A375 (cell line): ENCODE results near the gene SLC37A1. TPM values are rescaled to one million over a fixed set of nuclear protein-coding genes. Genes with fewer than 3 reads are reported as not detected.

Experiments used
- total RNA-seq: library from RNA; depleted of rRNA; stranded (reverse); fragments of >200 nt; shearing (Covaris generic); gene quantifications from 2 replicates; pipeline ENCODE4 v1.2.3, GENCODE V29; 2014; rRNA removed

SLC37A1 gene
- 2.3 and 3.3 TPM in 2 replicates for total RNA-seq

GRCh38 chr21:42513151-42513984 lies at the start of gene SLC37A1:
SLC37A1 (plus strand) TSS chr21:42513852; CDS start chr21:42518455, 4,603 bp downstream.

GRCh38 chr21:42496120-42496838 lies 17.4 kb upstream of the SLC37A1 start, which contains the start of gene RSPH1:
RSPH1 (minus strand) TSS chr21:42496224; CDS start chr21:42496186, 38 bp downstream.

Other genes with a start within 250 kb of the SLC37A1 start
- gene TFF3, start 198.4 kb upstream of the SLC37A1 start, total RNA-seq = 0.40 and 2.5 TPM in 2 replicates
- 2.3 and 2.8 TPM in 2 replicates for gene TFF2, start 162.9 kb upstream of the SLC37A1 start, total RNA-seq
- not detected in 2 replicates for gene TFF1, start 147.3 kb upstream of the SLC37A1 start, total RNA-seq
- 0.45 and 0.79 TPM in 2 replicates for gene TMPRSS3, start 117.8 kb upstream of the SLC37A1 start, total RNA-seq
- not detected in 2 replicates for gene UBASH3A, start 110.0 kb upstream of the SLC37A1 start, total RNA-seq
- gene RSPH1, start 17.6 kb upstream of the SLC37A1 start, total RNA-seq = 0.08 and 0.11 TPM in 2 replicates
- gene PDE9A, start 139.8 kb downstream of the SLC37A1 start, total RNA-seq = 7.6 and 9.6 TPM in 2 replicates